H1 (cell line): ENCODE data around the gene SRPK3. TPM values are rescaled to one million over a fixed set of nuclear protein-coding genes. Genes with fewer than 3 reads are reported as not detected.

Experiments used
- CTCF ChIA-PET: fragments of 300-600 bp; sonication (Branson Sonifier 250); formaldehyde crosslinking; loops from one replicate; lab custom pipeline; 2021; ENCODE audit not compliant: partially characterized antibody; lab: Charles Lee
- POLR2A ChIA-PET: fragments of 300-600 bp; sonication (Branson Sonifier 250); formaldehyde crosslinking; loops from one replicate; lab custom pipeline; 2021; ENCODE audit warnings: inconsistent platforms; ENCODE audit not compliant: partially characterized antibody; lab: Charles Lee
- DNase-seq, 2 experiments: peaks; one replicate each; pipeline versions ENCODE4 v3.0.0 to v3.0.0-alpha.2; 2010 to 2022; ENCODE audit warnings: low spot score in 2 of 2, low read depth in 1 of 2, mixed read lengths in 1 of 2
- FAIRE-seq: peaks from 2 replicates; lab custom pipeline; 2011; peaks lifted over from hg19 to GRCh38; lab: Jason Lieb, UNC
- H2AFZ ChIP-seq: 2 replicates; pipeline ENCODE4 v1.8.1; 2012; ENCODE audit warnings: low read length, inconsistent platforms
- H2AK5ac ChIP-seq: 2 replicates; pipeline ENCODE4 v1.6.1; 2013; ENCODE audit warnings: low read depth, low read length
- H2BK120ac ChIP-seq: replicated peaks from 2 replicates; pipeline ENCODE3; 2013; ENCODE audit warnings: low read depth, low read length, inconsistent platforms
- H2BK12ac ChIP-seq: 2 replicates; pipeline ENCODE4 v1.6.1; 2013; ENCODE audit warnings: low read depth, low read length
- H2BK15ac ChIP-seq: 2 replicates; pipeline ENCODE4 v1.6.1; 2013; ENCODE audit warnings: low read length
- H2BK20ac ChIP-seq: 2 replicates; pipeline ENCODE4 v1.6.1; 2013; ENCODE audit warnings: low read length
- H2BK5ac ChIP-seq: 2 replicates; pipeline ENCODE4 v1.6.1; 2013; ENCODE audit warnings: low read depth, low read length
- H3K14ac ChIP-seq: 2 replicates; pipeline ENCODE4 v1.6.1; 2013; ENCODE audit warnings: inconsistent platforms; ENCODE audit not compliant: insufficient read length
- H3K18ac ChIP-seq: 2 replicates; pipeline ENCODE4 v1.6.1; 2013; ENCODE audit warnings: low read length; ENCODE audit errors: extremely low read depth
- H3K23ac ChIP-seq: 2 replicates; pipeline ENCODE4 v1.6.1; 2013; ENCODE audit warnings: inconsistent platforms; ENCODE audit not compliant: insufficient read length
- H3K23me2 ChIP-seq: 2 replicates; pipeline ENCODE4 v1.6.1; 2013; ENCODE audit warnings: low read depth, low read length
- H3K27ac ChIP-seq: 2 replicates; pipeline ENCODE4 v1.6.1; 2011; ENCODE audit warnings: low read depth, low read length, inconsistent platforms
- H3K27me3 ChIP-seq, 4 experiments: replicated peaks in 1 of 4; 1 replicate in 1 of 4; 2 replicates in 3 of 4; pipeline versions ENCODE4 v1.6.1 to v1.8.1; 2011 to 2013; ENCODE audit warnings: low read length in 3 of 4, mild to moderate bottlenecking in 3 of 4, inconsistent platforms in 2 of 4, mixed read lengths in 2 of 4, moderate library complexity in 1 of 4; ENCODE audit not compliant: control insufficient read depth in 3 of 4, insufficient read depth in 3 of 4; ENCODE audit errors: extremely low read depth in 1 of 4
- H3K36me3 ChIP-seq, 4 experiments: 2 replicates each; pipeline versions ENCODE4 v1.6.1 to v1.8.1; 2011 to 2013; ENCODE audit warnings: mild to moderate bottlenecking in 4 of 4, low read length in 3 of 4, moderate library complexity in 2 of 4, control low read depth in 1 of 4, inconsistent platforms in 1 of 4; ENCODE audit not compliant: insufficient read depth in 4 of 4, control insufficient read depth in 2 of 4
- H3K4ac ChIP-seq: replicated peaks from 2 replicates; pipeline ENCODE3; 2013; ENCODE audit warnings: low read length, low read depth, mixed read lengths, inconsistent platforms; ENCODE audit not compliant: insufficient read length
- H3K4me1 ChIP-seq, 4 experiments: replicated peaks in 1 of 4; 1 replicate in 1 of 4; 2 replicates in 3 of 4; pipeline versions ENCODE4 v1.6.1 to v1.8.1; 2011 to 2013; ENCODE audit warnings: low read length in 3 of 4, inconsistent platforms in 2 of 4, mixed read lengths in 1 of 4; ENCODE audit not compliant: insufficient read depth in 4 of 4, control insufficient read depth in 3 of 4
- H3K4me2 ChIP-seq, 2 experiments: 2 replicates each; pipeline versions ENCODE4 v1.6.1 to v1.8.1; 2011 to 2013; ENCODE audit warnings: low read depth in 2 of 2, low read length in 2 of 2, control low read depth in 1 of 2, inconsistent platforms in 1 of 2, mild to moderate bottlenecking in 1 of 2; ENCODE audit not compliant: insufficient read depth in 1 of 2
- H3K4me3 ChIP-seq, 4 experiments: fragments of 200-600, 300-600 bp in 1 of 4; sonication (generic), shearing (Covaris generic), sonication (Bioruptor Twin) in 1 of 4; 2 replicates each; pipeline versions ENCODE4 v1.5.1 to v1.8.1; 2011 to 2016; ENCODE audit warnings: low read length in 4 of 4, low read depth in 3 of 4, control low read depth in 2 of 4, inconsistent platforms in 2 of 4, mild to moderate bottlenecking in 2 of 4, mixed read lengths in 1 of 4, moderate library complexity in 1 of 4; ENCODE audit not compliant: insufficient read depth in 2 of 4; ENCODE audit errors: extremely low read depth in 1 of 4
- H3K56ac ChIP-seq: replicated peaks from 2 replicates; pipeline ENCODE3; 2013; ENCODE audit warnings: low read depth, mild to moderate bottlenecking, mixed read lengths, low read length, inconsistent platforms; ENCODE audit not compliant: insufficient read length
- H3K79me1 ChIP-seq: 2 replicates; pipeline ENCODE4 v1.6.1; 2013; ENCODE audit warnings: low read depth, low read length, control low read depth
- H3K79me2 ChIP-seq, 2 experiments: 2 replicates each; pipeline versions ENCODE4 v1.6.1 to v1.8.1; 2012 to 2013; ENCODE audit warnings: low read length in 2 of 2, mild to moderate bottlenecking in 2 of 2, inconsistent platforms in 1 of 2; ENCODE audit not compliant: insufficient read depth in 2 of 2, control insufficient read depth in 1 of 2
- H3K9ac ChIP-seq, 4 experiments: replicated peaks in 1 of 4; 1 replicate in 1 of 4; 2 replicates in 3 of 4; pipeline versions ENCODE4 v1.6.1 to v1.8.1; 2011 to 2013; ENCODE audit warnings: low read depth in 3 of 4, low read length in 3 of 4, control low read depth in 2 of 4, mild to moderate bottlenecking in 2 of 4, moderate library complexity in 2 of 4, inconsistent platforms in 1 of 4; ENCODE audit errors: extremely low read depth in 1 of 4
- H3K9me3 ChIP-seq, 2 experiments: 2 replicates each; pipeline versions ENCODE4 v1.6.1 to v1.8.1; 2012 to 2013; ENCODE audit warnings: mild to moderate bottlenecking in 2 of 2, moderate library complexity in 2 of 2, control low read depth in 1 of 2, inconsistent platforms in 1 of 2, low read depth in 1 of 2, low read length in 1 of 2, mixed read lengths in 1 of 2; ENCODE audit not compliant: insufficient read depth in 2 of 2
- H4K20me1 ChIP-seq, 2 experiments: replicated peaks in 1 of 2; 2 replicates each; pipeline versions ENCODE3 to v1.8.1; 2011 to 2013; ENCODE audit warnings: inconsistent platforms in 2 of 2, low read length in 2 of 2, mild to moderate bottlenecking in 1 of 2; ENCODE audit not compliant: insufficient read depth in 2 of 2, control insufficient read depth in 1 of 2
- H4K5ac ChIP-seq: 2 replicates; pipeline ENCODE4 v1.6.1; 2013; ENCODE audit warnings: low read length, low read depth, mixed read lengths, inconsistent platforms; ENCODE audit not compliant: insufficient read length
- H4K8ac ChIP-seq: 2 replicates; pipeline ENCODE4 v1.8.0; 2013; ENCODE audit warnings: mild to moderate bottlenecking, moderate library complexity, low read length, inconsistent platforms; ENCODE audit not compliant: insufficient read depth; ENCODE audit errors: extremely low read depth
- H4K91ac ChIP-seq: replicated peaks from 2 replicates; pipeline ENCODE3; 2013; ENCODE audit warnings: low read length, mixed read lengths, inconsistent platforms; ENCODE audit not compliant: insufficient read length
- CEBPB ChIP-seq: IDR thresholded peaks from 2 replicates; pipeline ENCODE4 v1.6.1; 2012; ENCODE audit warnings: low read depth, low read length
- KDM4A ChIP-seq: IDR thresholded peaks from one replicate; pipeline ENCODE4 v1.7.1; 2012; ENCODE audit warnings: low read depth, mild to moderate bottlenecking, moderate library complexity, low read length, inconsistent platforms; ENCODE audit not compliant: severe bottlenecking
- RFX5 ChIP-seq: IDR thresholded peaks from 2 replicates; pipeline ENCODE4 v1.6.1; 2011; ENCODE audit warnings: low read depth, low read length, improper control_type of control experiment, borderline replicate concordance
- SIRT6 ChIP-seq: IDR thresholded peaks from one replicate; pipeline ENCODE4 v1.7.1; 2012; ENCODE audit warnings: low read length, inconsistent platforms
- WGBS, 2 experiments: shearing (Covaris generic) in 1 of 2; methylation state at CpG; one replicate each; pipeline versions ENCODE4 v1.1.6 to v1.1.7; 2013 to 2015; ENCODE audit warnings: low lambda C conversion rate in 2 of 2, mixed read lengths in 2 of 2, inconsistent platforms in 1 of 2, low coverage in 1 of 2, missing lambda C conversion rate in 1 of 2; ENCODE audit not compliant: insufficient replicate concordance in 2 of 2, insufficient coverage in 1 of 2, insufficient read length in 1 of 2; ENCODE audit errors: extremely low coverage in 1 of 2, missing lambda C conversion rate in 1 of 2; 5-methylcytosine and 5-hydroxymethylcytosine counted together
- polyA plus RNA-seq, 7 experiments: library from polyadenylated mRNA; depleted of rRNA in 3 of 7; stranded (reverse) in 5 of 7; unstranded in 2 of 7; fragments of >200 nt in 5 of 7; fragments of 200-250 nt in 2 of 7; gene quantifications; 1 replicate in 5 of 7; 2 replicates in 1 of 7; 4 replicates in 1 of 7; pipeline versions ENCODE4 v1.2.1 to v1.2.3, GENCODE V29; 2011 to 2013; ENCODE audit warnings: missing spikeins in 2 of 7, mixed read lengths in 2 of 7
- total RNA-seq: library from RNA; stranded (reverse); fragmentation: NEBNext Ultra II Directional; extraction: Animal tissue kit (Norgen Biotek cat#: 25700); gene quantifications from 2 replicates; pipeline ENCODE4 v1.2.1, GENCODE V29; 2021

The SRPK3 gene
- total and polyA plus RNA-seq, 2 of the 8 experiments (the other 6 are each of a cell fraction or from before 2014, with no cell fraction given) = not detected

GRCh38 chrX:153731117-153731844 lies 49.6 kb upstream of the SRPK3 start:
- H3K79me1 ChIP-seq = no peaks in the 10 kb centered on the region
- DNase-seq (no peak), FAIRE-seq (no peak)
- H3K9me3 ChIP-seq = no peaks in the 10 kb centered on the region
- no peaks in the 10 kb centered on the region for H3K36me3 ChIP-seq
- no peak overlapping the region for H4K91ac ChIP-seq
- H3K56ac ChIP-seq = no peak overlapping the region
- H3K4me1 ChIP-seq = peaks cover 4 to 13% (median 8%) of the 10 kb centered on the region in 4 experiments
- peaks cover 0 to 3% of the 10 kb centered on the region in 2 experiments for H4K20me1 ChIP-seq
- H2BK12ac ChIP-seq = no peak overlapping the region
- H3K4me3 ChIP-seq = no peak overlapping the region
- H3K4me2 ChIP-seq = no peak overlapping the region
- no peaks in the 10 kb centered on the region for H3K79me2 ChIP-seq
- H3K14ac ChIP-seq = no peak overlapping the region
- H3K27me3 ChIP-seq = no peaks in the 10 kb centered on the region
- no peak overlapping the region for H4K5ac ChIP-seq
- TF ChIP-seq SIRT6 = no peak
- no peak for TF ChIP-seq KDM4A
- 0 out of 2 replicates have a peak, but pooled peaks have one; percentile 31 for TF ChIP-seq CEBPB
- TF ChIP-seq RFX5 = no peak
- no peak overlapping the region for H2BK20ac ChIP-seq
- H2BK5ac ChIP-seq = no peak overlapping the region
- H3K9ac ChIP-seq = no peak overlapping the region
- no peak overlapping the region for H4K8ac ChIP-seq
- CTCF ChIA-PET = interaction anchor here (1.6 kb wide), 1 partner anchor 13 kb away, joined by 4 read pairs; no protein-coding TSS in a partner anchor
- POLR2A ChIA-PET = no interaction called here
- H2BK15ac ChIP-seq = no peak overlapping the region
- H3K23me2 ChIP-seq = no peaks in the 10 kb centered on the region
- H2BK120ac ChIP-seq = no peak overlapping the region
- H3K18ac ChIP-seq = no peak overlapping the region
- WGBS, 2 experiments = 86% methylated on average over 5 of the region's 6 CpGs; no CpG with 5 or more reads in 1 of the 2 experiments
- no peak overlapping the region for H2AK5ac ChIP-seq
- H2AFZ ChIP-seq = no peak overlapping the region
- no peak overlapping the region for H3K4ac ChIP-seq
- no peak overlapping the region for H3K23ac ChIP-seq
- H3K27ac ChIP-seq = no peak overlapping the region
